NCI-H446 treated with DMSO at 0.1 percent for 48 hours (cell line): Measurements from ENCODE around the gene MGST2.
A peak's percentile ranks its signal among the peaks of the same experiment; 100 is the strongest.

ENCODE experiments used
- DNase-seq: peaks from one replicate; lab custom pipeline; 2025; lab: John Stamatoyannopoulos, UW

MGST2 gene

GRCh38 chr4:139709660-139710059 lies 44.0 kb downstream of the MGST2 start:
- DNase-seq = no peak

GRCh38 chr4:139710073-139710472 lies 44.5 kb downstream of the MGST2 start:
- no peak for DNase-seq

GRCh38 chr4:139711461-139711860 lies 45.8 kb downstream of the MGST2 start:
- DNase-seq = peak; percentile 11

- DNase-seq = no peak
Measured at GRCh38 chr4:139712882-139713281, 47.3 kb downstream of the MGST2 start.

DNA sequence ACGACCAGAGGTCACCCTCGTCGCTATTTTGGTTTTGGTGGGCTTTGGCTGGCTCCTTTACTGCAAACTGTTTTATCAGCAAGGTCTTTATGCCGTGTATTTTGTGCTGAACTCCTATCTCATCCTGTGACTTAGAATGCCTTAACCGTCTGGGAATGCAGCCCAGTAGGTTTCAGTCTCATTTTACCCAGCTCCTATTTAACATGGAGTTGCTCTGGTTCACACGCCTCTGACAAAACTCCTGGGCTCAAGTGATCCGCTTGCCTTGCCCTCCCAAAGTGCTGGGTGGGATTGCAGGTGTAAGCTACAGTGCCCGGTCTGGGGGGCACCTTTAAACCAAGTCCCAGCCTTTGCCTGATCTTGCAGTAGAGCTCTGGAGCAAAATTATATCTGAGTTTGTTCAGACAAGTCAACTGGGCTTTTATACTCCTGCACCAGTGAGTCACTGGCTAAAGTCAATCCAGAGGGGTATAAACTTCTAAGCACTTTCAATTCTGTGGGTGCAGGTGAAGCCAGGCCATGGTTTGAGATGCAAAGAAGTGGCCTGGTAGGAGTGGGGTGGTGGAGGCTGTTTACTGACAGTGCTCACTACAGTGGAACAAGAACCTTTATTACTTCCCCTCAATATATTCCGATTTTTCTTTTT lies 50.2 kb downstream of the MGST2 start:
- no peak for DNase-seq

DNA sequence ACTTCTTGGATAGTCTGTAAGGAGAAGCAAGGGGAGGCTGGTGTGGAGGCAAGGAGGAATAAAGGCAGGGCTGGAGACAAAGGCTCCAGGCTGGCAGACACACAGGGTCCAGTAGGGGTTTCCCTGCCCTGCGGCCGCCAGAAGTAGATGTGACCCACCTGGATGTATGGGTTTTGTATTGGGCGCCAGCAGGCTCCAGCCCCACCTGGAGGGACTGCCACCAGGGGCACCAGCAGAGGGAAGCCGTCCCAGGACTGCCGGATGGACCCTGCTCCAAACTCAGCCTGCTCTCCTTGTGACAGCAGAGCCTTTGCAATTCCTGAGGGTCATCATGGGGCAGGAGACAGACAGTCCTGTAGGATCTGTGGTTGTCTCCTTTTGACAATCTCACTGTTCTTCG lies 52.7 kb downstream of the MGST2 start:
- no peak for DNase-seq

DNA sequence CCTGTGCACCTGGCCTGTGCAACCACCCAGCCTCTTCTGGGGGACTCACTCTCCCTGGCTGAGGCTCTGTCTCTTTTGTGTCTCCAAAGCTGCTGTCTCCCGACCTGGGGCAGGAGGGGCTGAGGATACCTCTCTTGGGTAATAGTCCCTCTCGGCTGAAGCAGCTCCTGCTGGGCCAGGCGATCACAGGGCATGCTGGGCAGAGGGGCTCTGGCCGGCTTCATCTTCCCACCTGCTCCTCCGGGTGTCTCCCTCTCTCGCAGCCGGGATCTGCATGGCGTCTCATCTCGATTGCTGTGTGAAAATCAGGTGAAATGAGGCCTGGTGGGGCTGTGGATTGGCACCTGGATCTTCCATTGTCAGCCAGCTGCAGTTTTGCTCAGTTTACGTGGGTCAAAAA lies 53.2 kb downstream of the MGST2 start:
- no peak for DNase-seq

GRCh38 chr4:139719381-139720101 lies 53.9 kb downstream of the MGST2 start:
- DNase-seq = no peak

DNA sequence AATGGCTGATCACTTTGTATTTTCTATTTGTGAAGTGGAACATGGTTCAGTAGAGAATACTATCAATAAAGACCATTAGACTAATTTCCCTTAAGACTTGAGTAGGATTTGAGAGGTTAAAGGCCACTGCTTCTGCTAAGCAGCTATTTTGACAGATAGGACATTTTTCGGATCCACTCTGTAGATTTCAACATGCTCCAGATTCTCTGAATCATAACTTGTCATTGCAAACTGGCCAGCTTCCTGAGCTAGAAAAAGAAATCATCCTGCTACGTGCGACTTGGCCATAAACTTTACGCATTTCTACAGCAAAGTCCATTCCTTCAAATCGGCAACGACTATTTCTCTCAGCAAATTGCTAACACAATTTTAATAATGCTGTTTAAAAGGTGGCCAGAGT lies 55.2 kb downstream of the MGST2 start:
- no peak for DNase-seq

GRCh38 chr4:139721789-139722188 lies 56.2 kb downstream of the MGST2 start:
- DNase-seq = no peak

- no peak for DNase-seq
Measured at GRCh38 chr4:139725236-139725635, 59.6 kb downstream of the MGST2 start.

- no peak for DNase-seq
Measured at GRCh38 chr4:139726615-139727014, 61.0 kb downstream of the MGST2 start.

- DNase-seq = no peak
Measured at GRCh38 chr4:139728146-139728545, 62.5 kb downstream of the MGST2 start.

DNA sequence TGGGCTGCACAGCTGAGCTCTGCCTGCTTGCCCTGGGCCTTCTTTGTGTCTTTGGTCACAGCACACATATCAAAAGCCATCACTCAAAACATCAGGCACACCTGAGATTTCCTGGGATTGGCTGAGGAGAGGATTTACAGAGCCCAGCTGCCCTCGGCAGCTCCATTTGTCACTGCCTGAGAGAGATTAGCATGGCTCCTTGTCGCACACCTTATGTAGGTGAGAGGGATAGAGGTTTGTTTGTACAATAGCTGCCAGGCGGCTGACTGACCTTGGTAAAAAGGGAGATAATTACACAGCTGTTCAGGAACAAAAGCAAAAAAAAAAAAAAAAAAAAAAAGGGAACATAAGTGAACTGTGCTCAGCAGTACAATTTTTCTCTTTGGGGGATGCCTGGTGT lies 63.2 kb downstream of the MGST2 start:
- DNase-seq = no peak

DNA sequence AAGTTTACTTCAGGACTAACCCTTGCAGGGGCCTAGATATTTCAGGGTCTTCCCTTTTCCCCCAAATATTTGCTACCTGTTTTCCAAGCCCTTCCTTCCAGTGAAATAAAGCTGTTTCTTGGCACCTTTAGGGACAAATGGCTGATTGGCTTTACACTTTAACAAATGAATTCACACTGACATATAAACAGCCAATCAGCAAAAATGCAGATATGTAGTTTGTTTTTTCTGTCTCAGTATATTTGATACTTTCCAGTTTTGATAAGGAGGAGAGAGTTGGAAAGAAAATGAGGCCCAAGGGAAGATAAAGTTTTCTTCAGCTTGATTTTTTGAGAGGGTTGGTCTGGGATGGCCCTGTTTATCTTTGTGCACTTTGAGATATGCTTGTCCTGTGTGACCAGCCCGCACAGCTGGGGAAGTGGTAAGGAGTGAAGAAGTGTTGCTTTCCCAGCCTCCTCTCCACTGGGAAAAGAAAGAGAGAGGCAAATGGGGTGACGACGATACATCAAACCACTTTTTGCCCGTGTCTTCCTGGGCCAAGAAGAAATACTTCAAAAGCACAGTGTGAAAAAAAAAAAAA lies 67.5 kb downstream of the MGST2 start:
- DNase-seq = no peak

DNA sequence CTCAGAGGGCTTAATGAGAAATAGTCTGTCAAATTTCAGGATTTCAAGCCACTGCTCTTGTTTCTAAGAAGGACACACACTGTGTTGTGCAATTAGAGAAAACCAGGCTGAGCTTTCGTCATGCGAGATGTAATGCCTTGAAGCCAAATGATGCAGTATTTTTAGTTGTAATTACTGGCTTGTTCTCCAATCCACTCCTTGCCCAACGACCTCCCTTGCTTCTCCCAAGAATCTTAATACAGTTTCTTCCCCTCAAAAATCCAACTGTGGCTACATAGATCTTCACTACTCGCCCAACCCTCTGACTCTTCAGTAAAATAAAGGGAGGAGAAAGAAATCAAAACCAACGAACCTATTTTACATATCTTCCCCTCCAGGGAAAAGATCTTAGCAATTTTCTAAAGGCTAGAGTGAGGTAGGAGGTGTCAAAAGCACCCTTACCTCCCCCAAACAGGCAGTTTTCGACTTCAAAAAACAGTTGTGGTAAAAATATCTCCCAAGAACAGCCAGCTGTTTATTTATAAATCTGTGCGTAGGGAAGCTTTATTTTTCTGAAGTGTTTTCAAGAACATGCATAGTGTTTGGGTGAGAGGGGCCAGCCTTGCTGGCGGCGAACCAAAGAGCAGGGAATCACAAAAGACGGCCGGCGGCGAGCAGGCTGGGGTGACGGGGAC lies 68.7 kb downstream of the MGST2 start:
- no peak for DNase-seq

- peak; percentile 97 for DNase-seq
Measured at GRCh38 chr4:139734875-139735380, 69.3 kb downstream of the MGST2 start.

DNA sequence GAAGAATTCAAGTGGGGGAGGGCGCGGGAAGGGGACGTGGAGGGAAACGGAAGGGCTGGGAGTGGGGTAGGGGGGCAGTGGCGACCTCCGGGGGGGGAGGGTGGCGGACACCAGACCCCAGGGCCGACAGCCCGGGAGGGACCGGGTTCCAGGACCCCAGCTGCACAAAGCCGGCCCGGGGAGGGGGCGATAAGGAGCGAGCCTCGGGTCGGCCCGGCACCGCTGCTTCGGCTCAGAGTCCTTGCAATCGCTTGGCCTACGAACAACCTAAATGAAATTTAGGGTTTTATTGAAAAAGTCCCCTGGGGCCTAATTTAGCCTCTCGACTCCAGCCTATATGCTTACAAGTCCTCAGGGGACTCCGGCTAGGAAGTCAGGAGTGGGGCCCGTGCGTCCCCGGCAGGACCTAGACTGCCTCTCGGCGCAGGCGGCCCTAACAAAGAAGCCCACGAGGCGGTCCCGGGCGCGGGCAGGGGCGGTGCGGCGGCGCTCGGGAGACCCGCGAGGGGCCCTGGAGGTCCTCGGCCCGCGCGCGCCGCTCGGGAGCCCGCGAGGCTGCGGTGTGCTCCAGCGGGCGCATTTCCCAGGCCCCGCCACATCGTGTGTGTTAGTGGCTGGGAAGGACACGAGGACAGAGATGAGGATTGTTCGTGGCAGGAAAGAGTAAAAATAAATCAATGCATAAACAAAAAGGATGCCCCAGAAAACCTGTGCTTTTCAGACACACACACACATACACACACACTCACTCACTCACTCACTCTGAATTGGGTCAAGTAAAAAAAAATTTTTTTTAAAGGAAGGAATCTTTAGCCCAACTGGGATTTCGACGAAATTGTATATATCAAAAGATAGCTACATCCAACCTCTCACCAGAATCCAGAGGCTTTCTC lies 70.0 kb downstream of the MGST2 start:
- DNase-seq = no peak

GRCh38 chr4:139736274-139736660 lies 70.6 kb downstream of the MGST2 start:
- DNase-seq = no peak

- DNase-seq = no peak
Measured at GRCh38 chr4:139736661-139737060, 71.0 kb downstream of the MGST2 start.

DNA sequence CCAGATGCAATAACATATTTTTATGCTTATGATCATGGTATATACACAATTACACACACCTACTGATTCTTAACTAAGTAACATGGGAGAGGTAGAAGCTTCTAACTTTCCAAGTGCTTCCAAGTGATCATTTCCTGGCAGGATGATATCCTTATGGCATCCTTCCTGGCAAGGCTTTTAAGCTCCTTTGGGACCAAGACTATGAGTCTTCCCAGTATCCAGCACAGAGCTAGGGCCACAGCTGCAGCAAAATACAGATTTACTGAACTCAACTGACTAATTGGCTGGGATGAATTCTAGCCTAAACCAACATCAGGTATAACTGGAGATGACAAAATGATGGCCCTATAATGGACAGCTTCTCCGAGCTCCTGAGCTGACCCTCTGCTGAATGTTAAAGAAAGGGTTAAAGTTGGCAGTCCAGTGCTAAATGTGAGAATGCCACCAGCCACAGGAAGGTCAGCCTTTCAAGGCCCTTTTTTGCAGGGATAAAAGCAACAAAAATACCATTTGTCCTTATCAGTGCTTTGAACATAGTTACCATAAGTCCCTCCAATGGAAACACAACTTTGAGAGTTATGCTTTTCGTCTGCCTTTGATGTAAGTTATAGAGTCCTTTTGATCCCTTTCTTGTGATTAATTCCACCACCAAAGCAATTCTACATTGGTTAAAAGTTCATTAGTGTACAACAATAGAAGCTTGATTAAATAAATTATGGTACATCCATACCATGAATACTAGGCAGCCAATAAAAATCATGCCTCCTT lies 73.4 kb downstream of the MGST2 start:
- peak; percentile 17 for DNase-seq
